Naive B cell (primary cell): ENCODE results near the gene PKHD1. TPM values are rescaled to one million over a fixed set of nuclear protein-coding genes. Genes with fewer than 3 reads are reported as not detected.
A peak's percentile ranks its signal among the peaks of the same experiment; 100 is the strongest.

Experiments
- ATAC-seq, 2 donors: fragments of 150-1000 bp; cut with Tn5 transposase; 2 replicates each; pipeline ENCODE4 v1.10.0; 2021; ENCODE audit warnings: low read depth in 2 of 2, mild to moderate bottlenecking in 2 of 2, moderate library complexity in 2 of 2
- DNase-seq: peaks from one replicate; pipeline ENCODE4 v3.0.0; 2022
- H3K27ac Mint-ChIP-seq, 6 donors: one replicate each; pipeline ENCODE4 v1.8.0; 2020 to 2022; ENCODE audit warnings: mild to moderate bottlenecking in 6 of 6, mixed read lengths in 6 of 6, moderate library complexity in 5 of 6, inconsistent platforms in 2 of 6
- H3K27me3 Mint-ChIP-seq, 3 donors: one replicate each; pipeline ENCODE4 v1.8.0; 2021 to 2022; ENCODE audit warnings: mixed read lengths in 3 of 3, mild to moderate bottlenecking in 1 of 3
- H3K36me3 Mint-ChIP-seq, 2 donors: one replicate each; pipeline ENCODE4 v1.8.0; 2020 to 2022; ENCODE audit warnings: mixed read lengths in 2 of 2, inconsistent platforms in 1 of 2, mild to moderate bottlenecking in 1 of 2
- H3K4me1 Mint-ChIP-seq, 3 donors: one replicate each; pipeline ENCODE4 v1.8.0; 2020 to 2022; ENCODE audit warnings: mixed read lengths in 3 of 3, inconsistent platforms in 1 of 3, mild to moderate bottlenecking in 1 of 3, moderate library complexity in 1 of 3
- H3K4me3 Mint-ChIP-seq, 8 donors: one replicate each; pipeline ENCODE4 v1.8.0; 2020 to 2022; ENCODE audit warnings: mild to moderate bottlenecking in 8 of 8, mixed read lengths in 8 of 8, moderate library complexity in 8 of 8, inconsistent platforms in 2 of 8
- H3K9me3 Mint-ChIP-seq, 7 donors: one replicate each; pipeline ENCODE4 v1.8.0; 2020 to 2022; ENCODE audit warnings: mixed read lengths in 7 of 7, mild to moderate bottlenecking in 5 of 7, inconsistent platforms in 2 of 7, moderate library complexity in 1 of 7
- polyA plus RNA-seq, 6 donors: library from polyadenylated mRNA; unstranded; fragments of 300-500 nt; fragmentation: Illumina TruSeq; gene quantifications; one replicate each; pipeline ENCODE4 v1.2.3, GENCODE V29; 2021; ENCODE audit warnings: low read depth in 6 of 6

The PKHD1 gene
- polyA plus RNA-seq, 6 donors from 2014 or later: not detected

DNA sequence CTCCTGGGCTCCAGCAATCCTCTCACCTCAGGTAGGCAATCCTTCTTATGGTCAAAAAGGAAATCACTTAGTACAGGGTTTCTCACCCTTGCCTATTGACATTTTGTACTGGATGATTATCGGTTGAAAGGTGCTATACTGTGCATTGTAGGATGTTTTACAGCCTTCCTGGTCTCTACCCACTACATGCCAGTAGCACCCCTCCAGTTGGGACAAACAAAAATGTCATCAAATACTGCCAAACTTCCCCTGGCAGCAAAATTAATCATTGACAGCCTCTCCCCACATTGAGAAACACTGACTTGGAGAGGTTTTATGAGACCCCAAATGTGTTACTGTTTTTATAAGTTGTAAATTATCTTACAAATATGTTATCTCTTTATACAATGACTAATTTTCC is 368.1 kb downstream of the PKHD1 start:
- no peak overlapping the region for H3K27ac Mint-ChIP-seq
- H3K4me1 Mint-ChIP-seq: no peaks in the 10 kb centered on the region
- H3K4me3 Mint-ChIP-seq: no peak overlapping the region
- peaks cover 0 to 5% (median 0%) of the 10 kb centered on the region in 7 donors for H3K9me3 Mint-ChIP-seq
- no peaks in the 10 kb centered on the region for H3K27me3 Mint-ChIP-seq
- H3K36me3 Mint-ChIP-seq: no peaks in the 10 kb centered on the region
- ATAC-seq (no peak), DNase-seq (no peak)

DNA sequence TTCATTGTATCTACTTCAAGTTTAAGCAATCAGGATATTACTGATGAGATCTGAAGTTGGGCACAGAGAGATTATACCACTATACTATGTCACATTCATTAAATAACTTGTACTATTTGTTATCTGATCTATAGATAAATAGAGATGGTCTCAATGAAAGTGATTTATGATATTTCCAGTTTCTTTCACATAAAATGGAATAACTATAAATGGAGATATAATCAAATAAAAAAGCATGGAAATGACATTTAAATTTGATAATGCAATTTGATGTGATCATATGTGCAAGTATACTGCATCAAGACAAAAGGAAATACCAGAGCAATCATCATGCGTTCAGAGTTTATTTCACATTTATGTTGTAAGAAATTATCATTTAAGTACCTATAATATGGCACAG is 368.9 kb downstream of the PKHD1 start:
- Mint-ChIP-seq H3K9me3 (peaks cover 0 to 5% (median 0%) of the 10 kb centered on the region in 7 donors), H3K27ac (no peak overlapping the region), H3K4me1 (no peaks in the 10 kb centered on the region), H3K36me3 (no peaks in the 10 kb centered on the region), H3K4me3 (no peak overlapping the region), H3K27me3 (no peaks in the 10 kb centered on the region)
- ATAC-seq (no peak), DNase-seq (no peak)

DNA sequence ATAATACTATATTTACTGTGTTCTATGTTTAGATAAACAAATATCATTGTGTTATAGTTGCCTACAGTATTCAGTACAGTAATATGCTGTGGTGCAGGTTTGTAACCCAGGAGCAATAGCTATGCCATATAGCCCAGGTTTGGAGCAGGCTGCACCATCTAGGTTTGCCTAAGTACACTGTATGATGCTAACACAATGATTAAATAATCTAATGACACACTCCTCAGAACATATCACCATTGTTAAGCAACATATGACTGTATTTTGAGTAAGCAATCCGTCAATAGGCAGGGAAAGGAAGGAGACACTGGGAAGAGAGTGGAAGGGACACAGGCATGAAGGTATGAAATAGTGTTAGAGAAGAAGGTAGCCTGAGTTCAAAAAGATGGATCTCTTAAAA is 369.9 kb downstream of the PKHD1 start:
- no peak overlapping the region for H3K4me3 Mint-ChIP-seq

DNA sequence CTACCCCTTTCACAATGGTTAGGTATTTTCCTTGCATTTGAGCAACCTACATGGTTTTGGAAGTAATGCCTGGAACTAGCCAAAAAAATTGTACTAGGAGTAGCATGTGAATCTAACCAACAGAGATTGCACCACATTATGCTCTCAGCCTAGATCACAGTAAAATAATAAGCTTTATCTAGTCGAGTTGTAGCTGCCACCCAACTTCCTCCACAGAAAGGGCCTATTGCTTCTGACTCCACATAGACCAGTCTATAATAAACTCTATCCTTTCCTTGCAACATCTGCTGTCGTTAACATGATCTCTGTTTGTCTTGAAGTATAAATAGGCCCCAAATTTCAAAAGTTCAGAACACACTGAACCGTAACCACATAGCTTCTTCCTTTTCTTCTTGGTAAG is 375.5 kb downstream of the PKHD1 start:
- DNase-seq: no peak
- Mint-ChIP-seq H3K9me3 (peaks cover 0 to 7% (median 3%) of the 10 kb centered on the region in 7 donors), H3K4me1 (no peaks in the 10 kb centered on the region), H3K36me3 (no peaks in the 10 kb centered on the region), H3K27me3 (peaks cover 0 to 8% (median 7%) of the 10 kb centered on the region in 3 donors), H3K27ac (no peak overlapping the region), H3K4me3 (no peak overlapping the region)
- ATAC-seq: no peak

More for the DNA sequence above, 369.9 kb downstream of the PKHD1 start:
- Mint-ChIP-seq H3K27me3 (no peaks in the 10 kb centered on the region), H3K9me3 (peaks cover 0 to 5% (median 0%) of the 10 kb centered on the region in 7 donors), H3K36me3 (no peaks in the 10 kb centered on the region), H3K27ac (no peak overlapping the region), H3K4me1 (no peaks in the 10 kb centered on the region)
- DNase-seq (no peak), ATAC-seq (no peak)

DNA sequence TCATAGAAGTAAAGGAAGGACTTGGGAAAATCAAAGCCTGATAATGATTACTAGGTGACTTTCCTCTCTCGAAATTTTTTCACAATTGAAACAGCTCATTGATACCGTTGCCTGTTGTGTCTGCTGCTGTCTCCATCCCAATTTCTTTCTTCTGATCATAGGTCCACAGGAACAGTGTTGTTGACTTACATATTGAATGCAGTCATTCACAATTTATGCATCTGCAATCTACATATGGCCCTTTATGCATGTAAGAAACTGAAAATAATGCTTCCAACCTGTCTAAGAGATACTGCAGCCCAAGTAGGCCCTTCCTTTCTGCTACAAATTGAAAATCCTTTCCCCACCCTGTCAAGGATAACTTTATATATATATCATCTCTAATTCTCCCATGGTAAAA is 381.3 kb downstream of the PKHD1 start:
- Mint-ChIP-seq H3K9me3 (peaks cover 0 to 12% (median 2%) of the 10 kb centered on the region in 7 donors), H3K4me3 (no peak overlapping the region), H3K27me3 (peaks cover 0 to 8% (median 7%) of the 10 kb centered on the region in 3 donors), H3K27ac (no peak overlapping the region), H3K36me3 (no peaks in the 10 kb centered on the region), H3K4me1 (no peaks in the 10 kb centered on the region)
- no peak for DNase-seq
- ATAC-seq: no peak

- no peak overlapping the region for H3K27ac Mint-ChIP-seq
- peaks cover 0 to 11% (median 2%) of the 10 kb centered on the region in 7 donors for H3K9me3 Mint-ChIP-seq
- no peak overlapping the region for H3K4me3 Mint-ChIP-seq
- ATAC-seq (no peak), DNase-seq (no peak)
- peaks cover 0 to 8% (median 7%) of the 10 kb centered on the region in 3 donors for H3K27me3 Mint-ChIP-seq
- no peaks in the 10 kb centered on the region for H3K36me3 Mint-ChIP-seq
- no peaks in the 10 kb centered on the region for H3K4me1 Mint-ChIP-seq
Measured at GRCh38 chr6:51704932-51705540, 382.4 kb downstream of the PKHD1 start.

DNA sequence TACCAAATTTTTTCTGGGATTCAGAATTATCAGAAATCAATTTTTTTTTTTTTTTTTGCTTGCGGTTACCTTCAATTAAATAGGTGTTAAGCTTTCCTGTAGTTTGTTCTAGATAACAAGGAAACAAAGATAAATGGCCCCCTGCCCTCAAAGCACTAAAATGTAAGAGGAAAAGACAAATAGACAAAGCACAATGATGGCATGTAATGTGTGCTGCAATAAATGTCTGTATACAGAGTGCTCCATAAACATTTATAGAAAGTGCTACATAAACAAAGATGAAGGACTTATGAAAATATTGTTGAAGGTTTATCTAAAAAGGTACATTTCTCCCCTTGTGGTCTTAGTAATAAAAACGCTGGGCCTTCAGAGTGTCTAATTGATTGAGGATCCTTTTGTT is 384.6 kb downstream of the PKHD1 start:
- H3K27ac Mint-ChIP-seq: no peak overlapping the region
- no peak overlapping the region for H3K4me3 Mint-ChIP-seq
- ATAC-seq: no peak
- no peak for DNase-seq
- H3K27me3 Mint-ChIP-seq: peaks cover 0 to 2% (median 0%) of the 10 kb centered on the region in 3 donors
- peaks cover 0 to 11% (median 2%) of the 10 kb centered on the region in 7 donors for H3K9me3 Mint-ChIP-seq
- no peaks in the 10 kb centered on the region for H3K4me1 Mint-ChIP-seq
- H3K36me3 Mint-ChIP-seq: no peaks in the 10 kb centered on the region

GRCh38 chr6:51684603-51685002 is 402.8 kb downstream of the PKHD1 start:
- Mint-ChIP-seq H3K4me1 (no peaks in the 10 kb centered on the region), H3K27me3 (no peaks in the 10 kb centered on the region), H3K36me3 (no peaks in the 10 kb centered on the region), H3K9me3 (peaks cover 0 to 6% (median 2%) of the 10 kb centered on the region in 7 donors), H3K4me3 (no peak overlapping the region), H3K27ac (no peak overlapping the region)
- ATAC-seq: no peak
- no peak for DNase-seq

GRCh38 chr6:51684038-51684437 is 403.4 kb downstream of the PKHD1 start:
- no peak overlapping the region for H3K4me3 Mint-ChIP-seq
- H3K27me3 Mint-ChIP-seq: no peaks in the 10 kb centered on the region
- no peak overlapping the region for H3K27ac Mint-ChIP-seq
- ATAC-seq (no peak), DNase-seq (no peak)
- H3K4me1 Mint-ChIP-seq: no peaks in the 10 kb centered on the region
- H3K36me3 Mint-ChIP-seq: no peaks in the 10 kb centered on the region
- H3K9me3 Mint-ChIP-seq: peaks cover 0 to 5% (median 2%) of the 10 kb centered on the region in 7 donors

DNA sequence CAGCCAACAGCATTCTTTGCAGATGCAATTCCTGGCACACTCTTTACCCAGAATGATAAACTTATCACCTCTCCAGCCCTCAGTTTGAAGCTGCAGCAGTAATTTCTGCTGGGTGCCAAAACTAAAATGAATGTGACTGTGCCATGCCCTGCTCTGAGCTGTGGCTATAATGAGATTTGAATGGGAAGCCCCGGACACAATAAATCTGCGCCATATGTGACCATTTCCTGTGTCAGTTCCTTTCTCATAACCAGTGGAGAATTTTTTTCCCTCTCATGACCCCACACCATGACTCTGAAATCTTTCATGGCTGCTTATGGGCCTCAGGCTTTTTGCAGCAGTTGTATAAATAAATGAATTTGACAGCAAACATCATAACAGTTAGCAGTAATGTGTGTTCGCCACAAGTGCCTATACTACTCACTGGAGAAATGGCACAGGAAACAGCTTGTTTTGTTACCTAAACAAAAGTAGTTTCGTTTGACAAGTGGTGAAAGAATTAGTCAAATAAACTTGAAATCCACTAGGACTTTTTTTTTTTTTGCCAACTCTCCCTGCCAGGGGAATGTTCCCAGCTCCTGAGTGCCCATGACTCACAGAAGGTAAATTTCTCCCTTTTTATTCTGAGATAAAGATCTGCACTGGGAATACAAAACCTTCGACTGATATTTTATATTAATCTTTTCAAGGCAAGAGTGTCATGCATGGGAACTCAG is 408.4 kb downstream of the PKHD1 start:
- Mint-ChIP-seq H3K27me3 (peaks cover 0 to 8% (median 5%) of the 10 kb centered on the region in 3 donors), H3K36me3 (no peaks in the 10 kb centered on the region), H3K9me3 (no peaks in the 10 kb centered on the region), H3K27ac (no peak overlapping the region), H3K4me3 (peak overlapping the region in 1 of 8 donors; percentile 32), H3K4me1 (no peaks in the 10 kb centered on the region)
- no peak for ATAC-seq
- DNase-seq: no peak

DNA sequence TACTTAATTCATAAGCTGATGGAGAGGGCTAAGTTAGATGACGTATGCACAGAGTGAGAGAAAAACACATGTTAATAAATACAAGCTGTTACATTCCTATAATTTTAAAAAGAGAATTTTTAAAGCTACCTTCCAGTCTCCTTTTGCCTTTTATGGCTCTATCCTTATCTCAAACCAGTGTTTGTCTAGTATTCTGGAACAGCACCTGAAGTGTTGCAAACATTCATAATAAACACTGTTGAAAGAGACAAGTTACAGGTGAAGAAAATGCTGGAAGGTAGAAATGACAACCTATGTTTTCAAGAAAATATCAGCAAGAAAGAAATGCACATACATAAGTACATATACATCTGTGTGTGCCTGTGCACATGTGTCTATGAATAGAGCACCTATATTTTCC is 409.1 kb downstream of the PKHD1 start:
- ATAC-seq: no peak
- H3K27me3 Mint-ChIP-seq: peaks cover 0 to 8% (median 5%) of the 10 kb centered on the region in 3 donors
- no peak for DNase-seq
- H3K9me3 Mint-ChIP-seq: peaks cover 0 to 4% (median 0%) of the 10 kb centered on the region in 7 donors
- no peaks in the 10 kb centered on the region for H3K36me3 Mint-ChIP-seq
- H3K4me3 Mint-ChIP-seq: no peak overlapping the region
- no peaks in the 10 kb centered on the region for H3K4me1 Mint-ChIP-seq
- no peak overlapping the region for H3K27ac Mint-ChIP-seq

DNA sequence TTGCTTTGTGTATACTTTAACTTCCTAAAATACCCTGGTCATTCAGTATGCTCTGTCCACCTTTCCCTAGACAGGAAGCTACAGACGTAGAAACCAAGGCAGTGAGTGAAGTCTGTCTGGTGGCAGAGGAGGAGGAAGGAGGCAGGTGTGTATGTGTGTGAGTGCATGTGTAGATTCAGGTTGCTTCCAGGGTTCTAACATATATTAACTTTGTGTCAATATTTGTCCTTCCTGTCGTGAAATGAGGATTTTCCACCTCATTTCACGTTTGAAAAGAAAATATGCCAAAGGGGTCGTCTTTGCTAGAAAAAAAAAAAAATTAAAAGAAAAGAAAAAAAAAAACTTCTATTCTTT is 411.5 kb downstream of the PKHD1 start:
- DNase-seq: no peak
- H3K4me3 Mint-ChIP-seq: no peak overlapping the region
- H3K4me1 Mint-ChIP-seq: no peaks in the 10 kb centered on the region
- no peaks in the 10 kb centered on the region for H3K36me3 Mint-ChIP-seq
- H3K27ac Mint-ChIP-seq: no peak overlapping the region
- peaks cover 0 to 8% (median 5%) of the 10 kb centered on the region in 3 donors for H3K27me3 Mint-ChIP-seq
- no peak for ATAC-seq
- H3K9me3 Mint-ChIP-seq: peaks cover 0 to 4% (median 0%) of the 10 kb centered on the region in 7 donors

DNA sequence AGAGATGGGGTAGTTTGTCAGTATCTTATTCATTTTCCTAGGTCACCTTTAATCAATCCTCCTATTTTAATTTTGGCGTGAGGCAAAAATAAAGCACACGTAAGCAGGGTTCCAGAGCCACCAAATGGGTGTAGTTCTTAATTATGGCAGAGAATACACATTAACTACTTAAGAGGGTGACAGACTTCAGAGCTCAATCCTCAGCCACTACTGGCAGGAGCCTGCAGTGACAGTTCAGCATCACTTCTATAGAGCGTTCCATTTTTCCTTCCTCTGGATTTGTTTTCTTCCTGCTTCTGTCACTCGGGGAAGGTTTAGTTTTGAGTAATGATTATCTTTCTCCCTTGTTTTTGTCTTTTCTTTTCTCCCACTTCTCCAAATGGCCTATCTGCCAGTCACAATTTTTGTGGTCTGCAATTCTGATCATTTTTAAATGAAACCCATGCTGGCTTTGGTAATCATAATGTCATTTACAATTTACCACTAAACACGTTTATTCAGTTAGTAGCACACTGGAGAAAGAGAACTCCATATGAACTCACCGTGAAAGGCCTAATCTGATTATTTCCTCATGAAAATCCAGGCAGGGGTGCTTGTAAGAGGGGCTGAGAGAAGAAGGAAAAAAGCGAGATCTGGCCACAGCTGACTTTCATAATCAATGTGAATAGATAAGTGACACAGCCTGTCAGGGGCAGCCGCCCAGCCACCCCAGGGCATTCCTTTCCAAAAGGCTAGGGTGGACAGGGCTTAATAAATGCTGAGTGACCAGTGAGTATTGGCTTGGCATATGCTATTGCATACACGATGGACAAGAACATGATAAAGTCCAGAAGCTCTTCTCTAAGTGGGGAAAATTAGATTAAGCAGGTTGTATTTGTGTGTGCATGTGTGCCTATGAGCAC is 412.1 kb downstream of the PKHD1 start:
- ATAC-seq (no peak), DNase-seq (no peak)
- no peak overlapping the region for H3K27ac Mint-ChIP-seq
- no peaks in the 10 kb centered on the region for H3K36me3 Mint-ChIP-seq
- peaks cover 0 to 8% (median 5%) of the 10 kb centered on the region in 3 donors for H3K27me3 Mint-ChIP-seq
- peaks cover 0 to 4% (median 0%) of the 10 kb centered on the region in 7 donors for H3K9me3 Mint-ChIP-seq
- no peak overlapping the region for H3K4me3 Mint-ChIP-seq
- H3K4me1 Mint-ChIP-seq: no peaks in the 10 kb centered on the region
